ENCODE data around the gene TMED5. TPM values are rescaled to one million over a fixed set of nuclear protein-coding genes. Genes with fewer than 3 reads are reported as not detected.

Gene TMED5
- total and polyA plus RNA-seq, 2 experiments from 2014 or later = 25.0 to 45.2 TPM

- TF ChIP-seq ZNF462 (CRISPR knock-in tag; IDR thresholded peaks at IDR 0.05) = no peak
- no peak for TF ChIP-seq POLR2AphosphoS5 (IDR thresholded peaks at IDR 0.05; ENCODE audit: low read depth)
Measured at GRCh38 chr1:93150729-93151128, 29.5 kb downstream of the TMED5 start (continued).

GRCh38 chr1:93148001-93148400 lies 32.2 kb downstream of the TMED5 start:
- H3K4me3 Mint-ChIP-seq = no peak overlapping the region
- Histone ChIP-seq H3K36me3 (ENCODE audit: insufficient read depth) (no peaks in the 10 kb centered on the region), H3K27ac (ENCODE audit: low read depth) (0 out of 2 replicates have a peak overlapping the region, but pooled peaks have one; percentile 2), H4K20me1 (replicated peaks; ENCODE audit: insufficient read depth) (0 out of 2 replicates have a peak, but pooled peaks cover 10% of the 10 kb centered on the region), H3K4me1 (ENCODE audit: insufficient read depth) (no peaks in the 10 kb centered on the region; the same call in 1 of the 2 replicates), H3K9me2 (ENCODE audit: insufficient read depth) (no peaks in the 10 kb centered on the region), H3K4me3 (no peak overlapping the region), H3K79me2 (replicated peaks; ENCODE audit: insufficient read depth) (no peaks in the 10 kb centered on the region; the same call in none of the 2 replicates), H3F3A (replicated peaks; ENCODE audit: low read depth) (no peaks in the 10 kb centered on the region), H2AFZ (no peak overlapping the region), H3K27me3 (ENCODE audit: insufficient read depth) (no peaks in the 10 kb centered on the region), H3K4me2 (no peak overlapping the region)
- no peak overlapping the region for H3K27ac Mint-ChIP-seq
- H3K4me1 Mint-ChIP-seq = peaks cover 3% of the 10 kb centered on the region
- H3K36me3 Mint-ChIP-seq (ENCODE audit: low read depth) = peaks cover 2% of the 10 kb centered on the region; the same call in 2 of the 3 replicates
- H3K9me3 Mint-ChIP-seq = no peaks in the 10 kb centered on the region; the same call in 2 of the 3 replicates
- ATAC-seq (no peak), DNase-seq (ENCODE audit: low spot score) (no peak)
- TF ChIP-seq EZH2phosphoT487 (IDR thresholded peaks at IDR 0.05; ENCODE audit: unreplicated experiment) (no peak), EZH2 (IDR thresholded peaks at IDR 0.05; ENCODE audit: low read depth, unreplicated experiment) (no peak)
- peaks cover 2% of the 10 kb centered on the region for H3K27me3 Mint-ChIP-seq (ENCODE audit: insufficient read depth, low read depth, poor library complexity)
